AG09319 (cell line): ENCODE results near the gene ACOX3.

Experiments
- DNase-seq: peaks from one replicate; pipeline ENCODE4 v3.0.0-alpha.2; 2010; ENCODE audit warnings: low read depth; ENCODE audit errors: extremely low read depth
- TF ChIP-seq, protein P1 (sequence below): IDR thresholded peaks from 2 replicates; pipeline ENCODE4 v1.5.1; 2011; ENCODE audit warnings: low read depth, mild to moderate bottlenecking, inconsistent platforms, low read length, moderate library complexity

ACOX3 gene

GRCh38 chr4:8396762-8397406 is 43.6 kb downstream of the ACOX3 start:
- TF ChIP-seq, protein P1, sequence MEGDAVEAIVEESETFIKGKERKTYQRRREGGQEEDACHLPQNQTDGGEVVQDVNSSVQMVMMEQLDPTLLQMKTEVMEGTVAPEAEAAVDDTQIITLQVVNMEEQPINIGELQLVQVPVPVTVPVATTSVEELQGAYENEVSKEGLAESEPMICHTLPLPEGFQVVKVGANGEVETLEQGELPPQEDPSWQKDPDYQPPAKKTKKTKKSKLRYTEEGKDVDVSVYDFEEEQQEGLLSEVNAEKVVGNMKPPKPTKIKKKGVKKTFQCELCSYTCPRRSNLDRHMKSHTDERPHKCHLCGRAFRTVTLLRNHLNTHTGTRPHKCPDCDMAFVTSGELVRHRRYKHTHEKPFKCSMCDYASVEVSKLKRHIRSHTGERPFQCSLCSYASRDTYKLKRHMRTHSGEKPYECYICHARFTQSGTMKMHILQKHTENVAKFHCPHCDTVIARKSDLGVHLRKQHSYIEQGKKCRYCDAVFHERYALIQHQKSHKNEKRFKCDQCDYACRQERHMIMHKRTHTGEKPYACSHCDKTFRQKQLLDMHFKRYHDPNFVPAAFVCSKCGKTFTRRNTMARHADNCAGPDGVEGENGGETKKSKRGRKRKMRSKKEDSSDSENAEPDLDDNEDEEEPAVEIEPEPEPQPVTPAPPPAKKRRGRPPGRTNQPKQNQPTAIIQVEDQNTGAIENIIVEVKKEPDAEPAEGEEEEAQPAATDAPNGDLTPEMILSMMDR: no peak
- DNase-seq: no peak

DNA sequence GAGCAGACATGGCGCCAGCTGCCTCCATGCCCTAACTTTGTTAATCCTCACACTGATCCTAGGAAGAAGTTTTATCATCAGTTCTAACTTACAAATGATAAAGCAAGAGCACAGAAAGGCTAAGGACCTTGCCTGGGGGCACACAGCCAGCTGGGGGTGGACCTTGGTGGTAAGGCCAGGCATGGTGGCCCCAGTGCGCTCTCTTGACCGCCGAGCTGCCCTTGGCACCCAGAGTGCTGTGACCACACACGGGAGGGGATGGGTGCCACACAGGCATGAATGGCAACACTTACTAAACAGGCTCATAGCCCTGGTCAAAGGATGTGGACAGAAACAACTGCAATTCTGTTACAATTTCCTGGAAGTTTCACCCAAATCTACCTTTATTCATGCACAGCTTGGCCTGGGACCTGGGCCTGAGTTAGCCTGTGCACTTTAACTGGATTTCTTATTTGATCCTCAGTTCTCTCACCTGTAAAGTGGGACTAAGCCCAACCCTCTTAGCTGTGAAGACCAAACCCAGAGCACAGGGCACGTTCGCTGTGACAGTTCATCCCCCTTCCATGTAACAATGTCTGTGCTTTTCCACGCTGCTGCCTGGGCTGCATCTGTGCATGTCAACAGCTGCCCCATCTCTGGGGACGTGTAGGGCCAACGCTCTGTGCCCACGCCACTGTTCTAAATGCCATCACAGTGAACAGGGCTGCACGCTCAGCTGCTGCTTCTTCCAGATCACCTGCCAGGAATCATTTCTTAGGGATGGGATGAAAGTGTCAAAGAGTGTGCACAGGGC is 44.8 kb downstream of the ACOX3 start:
- DNase-seq: no peak
- TF ChIP-seq, protein P1: no peak

- TF ChIP-seq, protein P1: no peak
- no peak for DNase-seq
Measured at GRCh38 chr4:8394806-8395205, 45.7 kb downstream of the ACOX3 start.

GRCh38 chr4:8394061-8394519 is 46.4 kb downstream of the ACOX3 start:
- peak; percentile 96 for DNase-seq
- TF ChIP-seq, protein P1: no peak

DNA sequence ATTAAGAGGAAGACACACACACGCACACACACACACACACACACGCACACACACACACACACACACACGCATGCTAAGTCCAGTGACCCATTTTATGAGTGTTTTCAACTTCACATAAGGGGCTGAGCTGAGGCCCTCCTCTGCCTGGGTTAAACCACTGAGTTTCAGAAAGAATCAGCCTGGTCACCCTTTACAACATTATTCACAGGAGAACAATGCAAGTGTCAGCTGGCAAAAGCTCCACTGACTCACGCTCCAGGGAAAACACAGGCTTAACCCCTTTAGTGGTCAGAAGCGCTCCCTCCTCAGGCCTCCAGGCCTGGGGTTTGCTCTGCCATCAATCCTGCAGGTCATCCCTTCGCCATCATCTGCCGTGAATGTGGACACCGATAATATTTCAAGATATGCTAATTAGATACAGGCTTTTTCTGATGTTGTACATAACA is 46.9 kb downstream of the ACOX3 start:
- peak; percentile 94 for DNase-seq
- TF ChIP-seq, protein P1: peak; percentile 22

GRCh38 chr4:8392591-8393190 is 47.8 kb downstream of the ACOX3 start:
- TF ChIP-seq, protein P1: no peak
- DNase-seq: no peak

DNA sequence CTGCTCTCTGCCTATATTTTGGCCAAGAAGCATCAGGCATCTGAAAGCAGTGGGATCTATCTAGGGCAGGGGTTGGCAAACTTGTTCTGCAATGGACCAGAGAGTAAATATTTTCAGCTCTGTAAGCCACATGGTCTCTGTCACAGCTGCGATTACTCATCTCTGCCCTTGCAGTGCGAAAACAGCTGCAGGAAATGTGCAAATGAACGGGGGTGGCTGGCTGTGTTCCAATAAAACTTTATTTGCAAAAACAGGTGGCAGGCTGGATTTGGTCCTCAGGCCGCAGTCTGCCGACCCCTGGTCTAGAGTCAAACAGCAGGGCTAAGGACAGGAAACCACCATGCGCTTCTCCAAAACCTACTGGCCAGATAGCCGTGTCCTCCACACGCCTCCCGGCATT is 48.6 kb downstream of the ACOX3 start:
- peak; percentile 58 for DNase-seq
- TF ChIP-seq, protein P1: no peak
